HCT116 (cell line): ENCODE results near the gene TBL2. TPM values are rescaled to one million over a fixed set of nuclear protein-coding genes. Genes with fewer than 3 reads are reported as not detected.

Experiments used
- ATAC-seq: fragments of 200-7000 bp; cut with Tn5 transposase; 2 replicates; pipeline ENCODE4 v1.9.1; 2020; ENCODE audit warnings: mild to moderate bottlenecking, moderate library complexity
- BruUV-seq: library from RNA; stranded (reverse); fragments of 400-500 nt; replicated peaks from 2 replicates; lab custom pipeline; 2021; lab: Mats Ljungman, UMichigan
- CTCF ChIA-PET: fragments of 300-600 bp; sonication (Branson Sonifier 250); formaldehyde crosslinking; loops from one replicate; lab custom pipeline; 2021; ENCODE audit warnings: antibody characterized with exemption; lab: Charles Lee
- POLR2A ChIA-PET: fragments of 300-600, 350-600 bp; sonication (Branson Sonifier 250); formaldehyde crosslinking; loops from one replicate; lab custom pipeline; 2021; ENCODE audit warnings: antibody characterized with exemption; lab: Charles Lee
- RAD21 ChIA-PET, 2 experiments: fragments of 300-600 bp; sonication (Branson Sonifier 250); formaldehyde crosslinking; loops; one replicate each; lab custom pipeline; 2023; ENCODE audit warnings: low total read pairs in 2 of 2; ENCODE audit not compliant: uncharacterized antibody in 2 of 2, unreplicated experiment in 2 of 2, low non-redundant PET in 1 of 2; lab: Charles Lee
- DNase-seq: peaks from one replicate; pipeline ENCODE4 v3.0.0-alpha.2; 2010; ENCODE audit warnings: low read depth, low spot score
- H2AFZ ChIP-seq: fragments of 200-600 bp; shearing (Covaris generic), sonication (generic); 2 replicates; pipeline ENCODE4 v1.6.1; 2017; ENCODE audit warnings: low read depth, mixed run types, mixed read lengths, antibody characterized with exemption, low read length; ENCODE audit not compliant: poor library complexity, severe bottlenecking
- H3K27ac ChIP-seq: 2 replicates; pipeline ENCODE4 v1.5.1; 2012; ENCODE audit warnings: low read depth, low read length
- H3K27me3 ChIP-seq: fragments of 200-600 bp; sonication (generic); 2 replicates; pipeline ENCODE4 v1.6.1; 2016; ENCODE audit warnings: mixed run types, low read length, mixed read lengths; ENCODE audit not compliant: insufficient read depth
- H3K36me3 ChIP-seq, 2 experiments: fragments of 200-500 bp in 1 of 2; fragments of 200-600 bp in 1 of 2; sonication (Bioruptor generic) in 1 of 2; sonication (generic) in 1 of 2; 2 replicates each; pipeline versions ENCODE4 v1.5.1 to v1.6.1; 2014 to 2016; ENCODE audit warnings: low read length in 2 of 2, inconsistent platforms in 1 of 2, mixed read lengths in 1 of 2, mixed run types in 1 of 2; ENCODE audit not compliant: insufficient read depth in 2 of 2, control insufficient read depth in 1 of 2
- H3K4me1 ChIP-seq, 2 experiments: fragments of 200-600 bp in 1 of 2; sonication (generic) in 1 of 2; 2 replicates each; pipeline versions ENCODE4 v1.5.1 to v1.6.1; 2012 to 2017; ENCODE audit warnings: low read length in 2 of 2, inconsistent platforms in 1 of 2, mild to moderate bottlenecking in 1 of 2, mixed read lengths in 1 of 2, mixed run types in 1 of 2, moderate library complexity in 1 of 2; ENCODE audit not compliant: insufficient read depth in 2 of 2, control insufficient read depth in 1 of 2
- H3K4me2 ChIP-seq: fragments of 200-600 bp; sonication (generic); 2 replicates; pipeline ENCODE4 v1.6.1; 2017; ENCODE audit warnings: mixed run types, low read length, mixed read lengths
- H3K4me3 ChIP-seq, 2 experiments: fragments of 200-600 bp in 1 of 2; sonication (generic) in 1 of 2; replicated peaks in 1 of 2; 2 replicates each; pipeline ENCODE4 v1.5.1; 2011 to 2016; ENCODE audit warnings: low read length in 2 of 2, control low read depth in 1 of 2, low read depth in 1 of 2, mild to moderate bottlenecking in 1 of 2, mixed read lengths in 1 of 2, mixed run types in 1 of 2
- H3K79me2 ChIP-seq: fragments of 200-600 bp; sonication (generic); 2 replicates; pipeline ENCODE4 v1.6.1; 2017; ENCODE audit warnings: mild to moderate bottlenecking, mixed run types, low read length, moderate library complexity, mixed read lengths; ENCODE audit not compliant: insufficient read depth
- H3K9ac ChIP-seq: fragments of 200-600 bp; sonication (generic); 2 replicates; pipeline ENCODE4 v1.6.1; 2016; ENCODE audit warnings: low read length, mixed read lengths
- H3K9me2 ChIP-seq: fragments of 200-600 bp; sonication (generic), shearing (Covaris generic); 2 replicates; pipeline ENCODE4 v1.6.1; 2017; ENCODE audit warnings: mixed run types, mild to moderate bottlenecking, moderate library complexity; ENCODE audit not compliant: insufficient read depth
- H3K9me3 ChIP-seq, 2 experiments: fragments of 200-500 bp in 1 of 2; fragments of 200-600 bp in 1 of 2; sonication (Bioruptor generic) in 1 of 2; sonication (generic) in 1 of 2; 2 replicates each; pipeline ENCODE4 v1.6.1; 2014 to 2017; ENCODE audit warnings: low read length in 2 of 2, mixed read lengths in 2 of 2, inconsistent platforms in 1 of 2, low read depth in 1 of 2, mild to moderate bottlenecking in 1 of 2, mixed run types in 1 of 2, moderate library complexity in 1 of 2; ENCODE audit not compliant: control insufficient read depth in 1 of 2, insufficient read depth in 1 of 2
- H4K20me1 ChIP-seq: fragments of 200-600 bp; sonication (generic), shearing (Covaris generic); 2 replicates; pipeline ENCODE4 v1.6.1; 2017; ENCODE audit warnings: mixed run types, mild to moderate bottlenecking, moderate library complexity; ENCODE audit not compliant: insufficient read depth
- CEBPB ChIP-seq: IDR thresholded peaks from 2 replicates; pipeline ENCODE4 v1.6.1; 2012; ENCODE audit warnings: low read depth
- EZH2 ChIP-seq: fragments of 200-600 bp; sonication (generic); IDR thresholded peaks from 2 replicates; pipeline ENCODE4 v1.6.1; 2017; ENCODE audit warnings: antibody characterized with exemption, mixed run types
- EZH2phosphoT487 ChIP-seq: fragments of 200-600 bp; IDR thresholded peaks from 2 replicates; pipeline ENCODE4 v1.6.1; 2018; ENCODE audit warnings: antibody characterized with exemption, borderline replicate concordance
- FOSL1 ChIP-seq: IDR thresholded peaks from 2 replicates; pipeline ENCODE4 v1.6.1; 2012; ENCODE audit warnings: low read depth
- JUND ChIP-seq: IDR thresholded peaks from 2 replicates; pipeline ENCODE4 v1.6.1; 2012
- MAX ChIP-seq: IDR thresholded peaks from 2 replicates; pipeline ENCODE4 v1.6.1; 2012
- POLR2AphosphoS5 ChIP-seq: IDR thresholded peaks from 2 replicates; pipeline ENCODE4 v1.6.1; 2011; ENCODE audit warnings: mild to moderate bottlenecking, low read depth, low read length, moderate library complexity
- REST ChIP-seq: IDR thresholded peaks from 2 replicates; pipeline ENCODE4 v1.6.1; 2012; ENCODE audit warnings: low read depth
- SRF ChIP-seq: IDR thresholded peaks from 2 replicates; pipeline ENCODE4 v1.6.1; 2012; ENCODE audit warnings: low read depth
- YY1 ChIP-seq: IDR thresholded peaks from 2 replicates; pipeline ENCODE4 v1.6.1; 2011; ENCODE audit warnings: low read length, low read depth, moderate library complexity, mild to moderate bottlenecking; ENCODE audit not compliant: insufficient replicate concordance; ENCODE audit errors: extremely low read depth
- ZFX ChIP-seq: fragments of 450-650 bp; IDR thresholded peaks from 2 replicates; pipeline ENCODE4 v1.6.1; 2017
- intact Hi-C: fragments of 100-400 bp; cut with micrococcal nuclease; formaldehyde crosslinking; loops from 2 replicates; pipeline ENCODE4 v1.10.0; 2022
- total RNA-seq: library from RNA; stranded (reverse); gene quantifications from one replicate; pipeline ENCODE4 v1.2.1, GENCODE V29; 2021; ENCODE audit not compliant: unreplicated experiment
- TF ChIP-seq, protein P1 (sequence below): IDR thresholded peaks from 2 replicates; pipeline ENCODE4 v1.6.1; 2011; ENCODE audit warnings: mild to moderate bottlenecking, low read length, moderate library complexity; ENCODE audit not compliant: insufficient replicate concordance; ENCODE audit errors: extremely low read depth

Gene TBL2
- total RNA-seq, 1 experiment from 2014 or later = 55.0 TPM

GRCh38 chr7:73573276-73573675 lies 5.1 kb downstream of the TBL2 start (continued):
- no peak for TF ChIP-seq REST
- TF ChIP-seq MAX = no peak
- no peak for TF ChIP-seq FOSL1
- TF ChIP-seq YY1 = no peak
- no peak for TF ChIP-seq ZFX
- TF ChIP-seq JUND = no peak

DNA sequence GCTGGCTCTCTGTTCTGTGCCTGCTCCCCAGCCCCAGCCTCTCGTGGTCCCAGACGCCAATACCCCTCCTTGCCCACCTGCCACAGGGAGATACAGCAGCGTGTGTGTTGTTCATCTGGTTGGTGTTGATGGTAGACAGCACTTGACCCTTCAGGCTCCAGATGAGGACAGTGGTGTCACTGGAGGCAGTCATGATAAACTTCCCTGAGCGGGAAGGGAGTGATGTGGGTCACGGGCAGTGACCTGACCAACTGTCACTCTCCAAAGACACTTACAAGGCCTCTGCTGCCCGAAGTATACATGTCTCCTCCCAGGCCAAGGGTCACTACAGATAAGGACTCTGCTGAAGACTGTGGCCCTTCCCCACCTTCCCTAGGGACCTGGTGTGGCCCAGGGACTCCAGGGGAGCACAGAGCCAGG lies 5.6 kb downstream of the TBL2 start:
- POLR2A ChIA-PET = no interaction called here
- CTCF ChIA-PET = no interaction called here
- intact Hi-C loops = no loop called here
- Histone ChIP-seq H3K27ac (no peak overlapping the region), H3K4me3 (no peak overlapping the region), H3K4me2 (no peak overlapping the region), H2AFZ (no peak overlapping the region), H3K9me2 (no peaks in the 10 kb centered on the region), H3K36me3 (peaks cover 48 to 51% of the 10 kb centered on the region in 2 experiments), H3K9me3 (no peaks in the 10 kb centered on the region), H3K9ac (no peak overlapping the region), H3K79me2 (peaks cover 47% of the 10 kb centered on the region), H3K27me3 (no peaks in the 10 kb centered on the region), H3K4me1 (peaks cover 17 to 19% of the 10 kb centered on the region in 2 experiments), H4K20me1 (no peaks in the 10 kb centered on the region)
- DNase-seq (no peak), ATAC-seq (no peak)
- RAD21 ChIA-PET = no interaction called here
- no peak for TF ChIP-seq EZH2phosphoT487
- TF ChIP-seq MAX = no peak
- no peak for TF ChIP-seq FOSL1
- TF ChIP-seq, protein P1, sequence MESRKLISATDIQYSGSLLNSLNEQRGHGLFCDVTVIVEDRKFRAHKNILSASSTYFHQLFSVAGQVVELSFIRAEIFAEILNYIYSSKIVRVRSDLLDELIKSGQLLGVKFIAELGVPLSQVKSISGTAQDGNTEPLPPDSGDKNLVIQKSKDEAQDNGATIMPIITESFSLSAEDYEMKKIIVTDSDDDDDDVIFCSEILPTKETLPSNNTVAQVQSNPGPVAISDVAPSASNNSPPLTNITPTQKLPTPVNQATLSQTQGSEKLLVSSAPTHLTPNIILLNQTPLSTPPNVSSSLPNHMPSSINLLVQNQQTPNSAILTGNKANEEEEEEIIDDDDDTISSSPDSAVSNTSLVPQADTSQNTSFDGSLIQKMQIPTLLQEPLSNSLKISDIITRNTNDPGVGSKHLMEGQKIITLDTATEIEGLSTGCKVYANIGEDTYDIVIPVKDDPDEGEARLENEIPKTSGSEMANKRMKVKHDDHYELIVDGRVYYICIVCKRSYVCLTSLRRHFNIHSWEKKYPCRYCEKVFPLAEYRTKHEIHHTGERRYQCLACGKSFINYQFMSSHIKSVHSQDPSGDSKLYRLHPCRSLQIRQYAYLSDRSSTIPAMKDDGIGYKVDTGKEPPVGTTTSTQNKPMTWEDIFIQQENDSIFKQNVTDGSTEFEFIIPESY = no peak
- TF ChIP-seq POLR2AphosphoS5 = no peak
- TF ChIP-seq EZH2 = no peak
- TF ChIP-seq SRF = no peak
- no peak for TF ChIP-seq CEBPB
- no TSS peak for BruUV-seq
